IMR-90 (cell line): ENCODE measurements around the gene IRAG1. TPM values are rescaled to one million over a fixed set of nuclear protein-coding genes. Genes with fewer than 3 reads are reported as not detected.

ENCODE experiments used
- microRNA-seq, 2 experiments: library from miRNA; stranded (forward) in 1 of 2; unstranded in 1 of 2; fragments of 10-50 nt in 1 of 2; fragments of <30 nt in 1 of 2; gene quantifications in 1 of 2; microRNA quantifications in 1 of 2; one replicate each; pipeline versions ENCODE3 to v1.1.0; 2013 to 2020; ENCODE audit not compliant: insufficient read depth in 1 of 2, insufficient read length in 1 of 2, unreplicated experiment in 1 of 2
- polyA plus RNA-seq, 3 experiments: library from polyadenylated mRNA; depleted of rRNA; stranded (reverse); fragments of >200 nt; gene quantifications; 2 replicates each; pipeline ENCODE4 v1.2.3, GENCODE V29; 2012; ENCODE audit warnings: low replicate concordance in 1 of 3
- small RNA-seq, 5 experiments: library from RNA; depleted of rRNA; stranded (forward); fragments of <200 nt; gene quantifications; one replicate each; pipeline ENCODE3, GENCODE V24; 2012
- total RNA-seq: library from RNA; depleted of rRNA; stranded (reverse); fragments of >200 nt; gene quantifications from 2 replicates; pipeline ENCODE4 v1.2.3, GENCODE V29; 2012; rRNA removed

Gene IRAG1
- total and polyA plus RNA-seq, 2 of the 4 experiments (the other 2 are of a cell fraction) = 19.4 to 25.8 TPM

Small RNA genes lying within 50 kb of the gene (microRNA-seq; reads per million reads assigned to microRNA genes)
- not detected for gene RF00019 (ENCODE audit: insufficient read depth, insufficient read length)

Small RNA genes lying within 50 kb of the gene (small RNA-seq; reads per million reads assigned to genes)
- 0 reads per million in 5 experiments for gene RF00019

Other genes starting within 250 kb of the IRAG1 start
- gene AMPD3, start 238.5 kb downstream of the IRAG1 start, total RNA-seq = 8.1 and 8.6 TPM in 2 replicates
- 10.8 and 12.1 TPM in 2 replicates for gene AMPD3, start 238.5 kb downstream of the IRAG1 start, polyA plus RNA-seq (2012; rRNA removed)
- 18.6 and 34.2 TPM in 2 replicates for gene RNF141, start 152.6 kb downstream of the IRAG1 start, total RNA-seq
- gene RNF141, start 152.6 kb downstream of the IRAG1 start, polyA plus RNA-seq (2012; rRNA removed) = 10.6 and 13.8 TPM in 2 replicates
- not detected in 2 replicates for gene LYVE1, start 125.1 kb downstream of the IRAG1 start, total RNA-seq
- gene LYVE1, start 125.1 kb downstream of the IRAG1 start, polyA plus RNA-seq (2012; rRNA removed) = not detected in 2 replicates
- gene CTR9, start 57.5 kb upstream of the IRAG1 start, total RNA-seq = 37.1 and 38.3 TPM in 2 replicates
- gene CTR9, start 57.5 kb upstream of the IRAG1 start, polyA plus RNA-seq (2012; rRNA removed) = 14.4 and 16.8 TPM in 2 replicates
- 1,144 and 1,216 TPM in 2 replicates for gene EIF4G2, start 115.2 kb upstream of the IRAG1 start, total RNA-seq
- gene EIF4G2, start 115.2 kb upstream of the IRAG1 start, polyA plus RNA-seq (2012; rRNA removed) = 439 and 492 TPM in 2 replicates
- 30.8 and 35.6 TPM in 2 replicates for gene ZBED5, start 164.3 kb upstream of the IRAG1 start, total RNA-seq
- gene ZBED5, start 164.3 kb upstream of the IRAG1 start, polyA plus RNA-seq (2012; rRNA removed) = 26.1 and 28.2 TPM in 2 replicates